GM12878 (cell line): ENCODE data around the gene UNC13B. TPM values are rescaled to one million over a fixed set of nuclear protein-coding genes. Genes with fewer than 3 reads are reported as not detected.

Experiments
- ATAC-seq: fragments of 200-7000 bp; cut with Tn5 transposase; 3 replicates; pipeline ENCODE4 v1.9.1; 2020; ENCODE audit warnings: mild to moderate bottlenecking, moderate library complexity
- BruUV-seq: library from RNA; stranded (reverse); fragments of 400-500 nt; replicated peaks from 2 replicates; lab custom pipeline; 2021; lab: Mats Ljungman, UMichigan
- CTCF ChIA-PET: fragments of 300-600 bp; sonication (Branson Sonifier 250); formaldehyde crosslinking; extraction: SDS; loops from one replicate; lab custom pipeline; 2021; ENCODE audit warnings: inconsistent platforms; lab: Yijun Ruan, JAX
- POLR2A ChIA-PET: fragments of 350-600 bp; formaldehyde crosslinking; extraction: SDS; loops from one replicate; lab custom pipeline; 2021; ENCODE audit warnings: inconsistent platforms; lab: Charles Lee
- RAD21 ChIA-PET: fragments of 300-600 bp; sonication (Branson Sonifier 250); formaldehyde crosslinking; loops from one replicate; lab custom pipeline; 2023; ENCODE audit warnings: antibody characterized with exemption; ENCODE audit not compliant: unreplicated experiment; lab: Charles Lee
- SMC1A ChIA-PET: fragments of 300-600 bp; sonication (Branson Sonifier 250); formaldehyde crosslinking; loops from one replicate; lab custom pipeline; 2023; ENCODE audit not compliant: unreplicated experiment, uncharacterized antibody; lab: Charles Lee
- DNase-seq: peaks from one replicate; pipeline ENCODE4 v3.0.0-alpha.2; 2011; ENCODE audit warnings: low read depth, low spot score
- FAIRE-seq: peaks from 3 replicates; lab custom pipeline; 2011; peaks lifted over from hg19 to GRCh38; lab: Jason Lieb, UNC
- H2AFZ ChIP-seq: 2 replicates; pipeline ENCODE4 v1.6.0; 2011; ENCODE audit warnings: low read depth, low read length, control low read depth; ENCODE audit not compliant: control insufficient read depth
- H3K27ac ChIP-seq: 2 replicates; pipeline ENCODE4 v1.5.1; 2011; ENCODE audit warnings: control low read depth; ENCODE audit not compliant: control insufficient read depth, insufficient read depth
- H3K27me3 ChIP-seq, 2 experiments: replicated peaks in 1 of 2; 2 replicates each; pipeline versions ENCODE4 v1.6.0 to v1.6.1; 2011; ENCODE audit warnings: low read length in 1 of 2; ENCODE audit not compliant: control insufficient read depth in 2 of 2, insufficient read depth in 2 of 2
- H3K36me3 ChIP-seq, 2 experiments: 2 replicates each; pipeline ENCODE4 v1.5.1; 2011; ENCODE audit warnings: low read length in 1 of 2; ENCODE audit not compliant: control insufficient read depth in 2 of 2, insufficient read depth in 2 of 2
- H3K4me1 ChIP-seq: 2 replicates; pipeline ENCODE4 v1.6.1; 2011; ENCODE audit warnings: mild to moderate bottlenecking, low read length, moderate library complexity, mixed read lengths; ENCODE audit not compliant: control insufficient read depth, insufficient read depth
- H3K4me2 ChIP-seq: 2 replicates; pipeline ENCODE4 v1.6.0; 2011; ENCODE audit warnings: control low read depth; ENCODE audit not compliant: control insufficient read depth, insufficient read depth
- H3K4me3 ChIP-seq: fragments of 200-600 bp; sonication (generic); 2 replicates; pipeline ENCODE4 v1.5.1; 2016
- H3K79me2 ChIP-seq: 2 replicates; pipeline ENCODE4 v1.6.0; 2011; ENCODE audit warnings: low read length; ENCODE audit not compliant: control insufficient read depth, insufficient read depth
- H3K9ac ChIP-seq: 2 replicates; pipeline ENCODE4 v1.8.0; 2011; ENCODE audit warnings: low read length, control low read depth, mixed read lengths; ENCODE audit not compliant: control insufficient read depth, insufficient read depth
- H3K9me3 ChIP-seq: replicated peaks from 3 replicates; pipeline ENCODE4 v1.5.1; 2011; ENCODE audit warnings: mild to moderate bottlenecking, low read length; ENCODE audit not compliant: control insufficient read depth, insufficient read depth
- H4K20me1 ChIP-seq: 2 replicates; pipeline ENCODE4 v1.6.0; 2011; ENCODE audit not compliant: control insufficient read depth, insufficient read depth
- ATF7 ChIP-seq: fragments of 450-650 bp; IDR thresholded peaks from 2 replicates; pipeline ENCODE4 v1.6.1; 2016; ENCODE audit warnings: low read depth, mild to moderate bottlenecking
- DPF2 ChIP-seq: fragments of 450-650 bp; IDR thresholded peaks from 2 replicates; pipeline ENCODE4 v1.6.1; 2017; ENCODE audit warnings: mild to moderate bottlenecking
- GATAD2B ChIP-seq: fragments of 450-650 bp; conservative IDR thresholded peaks from 2 replicates; pipeline ENCODE4 v1.6.1; 2017; ENCODE audit warnings: low read depth, mild to moderate bottlenecking, moderate library complexity
- IRF4 ChIP-seq: IDR thresholded peaks from 2 replicates; pipeline ENCODE4 v1.6.1; 2011; ENCODE audit warnings: low read depth, low read length
- MEF2B ChIP-seq: fragments of 450-650 bp; IDR thresholded peaks from 2 replicates; pipeline ENCODE4 v1.6.1; 2018; ENCODE audit warnings: mild to moderate bottlenecking, moderate library complexity; ENCODE audit not compliant: partially characterized antibody, poor library complexity, severe bottlenecking
- MTA3 ChIP-seq: IDR thresholded peaks from 2 replicates; pipeline ENCODE4 v1.6.1; 2012; ENCODE audit warnings: low read length, inconsistent platforms, borderline replicate concordance
- MYC ChIP-seq: IDR thresholded peaks from 2 replicates; pipeline ENCODE4 v1.6.1; 2011; ENCODE audit warnings: mild to moderate bottlenecking, low read length, moderate library complexity, inconsistent platforms; ENCODE audit not compliant: insufficient read depth, insufficient replicate concordance, insufficient read length, severe bottlenecking
- NFXL1 ChIP-seq: fragments of 450-650 bp; IDR thresholded peaks from 2 replicates; pipeline ENCODE4 v1.6.1; 2017; ENCODE audit warnings: antibody characterized with exemption, mild to moderate bottlenecking, borderline replicate concordance
- NR2F1 ChIP-seq: fragments of 450-650 bp; conservative IDR thresholded peaks from 2 replicates; pipeline ENCODE4 v1.6.1; 2017; ENCODE audit warnings: mild to moderate bottlenecking
- NRF1 ChIP-seq: conservative IDR thresholded peaks from 2 replicates; pipeline ENCODE4 v1.6.1; 2011; ENCODE audit warnings: mild to moderate bottlenecking, low read depth, low read length, improper control_type of control experiment
- PAX8 ChIP-seq: fragments of 450-650 bp; IDR thresholded peaks from 2 replicates; pipeline ENCODE4 v1.6.1; 2017; ENCODE audit warnings: mild to moderate bottlenecking, moderate library complexity
- PML ChIP-seq: IDR thresholded peaks from 2 replicates; pipeline ENCODE4 v1.6.1; 2012; ENCODE audit warnings: low read length, inconsistent platforms
- RAD21 ChIP-seq: IDR thresholded peaks from 2 replicates; pipeline ENCODE4 v1.6.1; 2011; ENCODE audit warnings: mild to moderate bottlenecking, low read depth, low read length, moderate library complexity; ENCODE audit not compliant: insufficient read depth
- RELA ChIP-seq: fragments of 450-650 bp; IDR thresholded peaks from 2 replicates; pipeline ENCODE4 v1.8.0; 2014; ENCODE audit warnings: borderline replicate concordance; ENCODE audit not compliant: partially characterized antibody
- SIN3A ChIP-seq: IDR thresholded peaks from 2 replicates; pipeline ENCODE4 v1.6.1; 2012; ENCODE audit warnings: low read depth, low read length, improper control_type of control experiment
- SMAD5 ChIP-seq: IDR thresholded peaks from 2 replicates; pipeline ENCODE4 v1.6.1; 2016; ENCODE audit warnings: antibody characterized with exemption, low read depth
- TCF3 ChIP-seq: IDR thresholded peaks from 2 replicates; pipeline ENCODE4 v1.6.1; 2012; ENCODE audit warnings: low read depth, mild to moderate bottlenecking, low read length, borderline replicate concordance; ENCODE audit not compliant: insufficient read depth
- ZNF274 ChIP-seq: IDR thresholded peaks from one replicate; pipeline ENCODE4 v1.8.0; 2011; ENCODE audit not compliant: insufficient read length, insufficient read depth
- ZNF687 ChIP-seq: fragments of 450-650 bp; IDR thresholded peaks from 2 replicates; pipeline ENCODE4 v1.6.1; 2017; ENCODE audit warnings: mild to moderate bottlenecking, moderate library complexity
- WGBS: methylation state at CpG from one replicate; pipeline ENCODE4 v1.1.6; 2016; ENCODE audit warnings: low lambda C conversion rate; ENCODE audit not compliant: insufficient replicate concordance, insufficient coverage; ENCODE audit errors: missing lambda C conversion rate; 5-methylcytosine and 5-hydroxymethylcytosine counted together
- in situ Hi-C: fragments of 300-500 bp; cut with MboI; formaldehyde crosslinking; loops from 9 replicates; pipeline ENCODE4 v1.14.3; 2018; ENCODE audit warnings: mixed read lengths
- intact Hi-C: fragments of 100-400 bp; cut with micrococcal nuclease; formaldehyde crosslinking; loops from one replicate; pipeline ENCODE4 v1.14.2; 2022; ENCODE audit not compliant: unreplicated experiment
- polyA plus RNA-seq, 11 experiments: library from polyadenylated mRNA; depleted of rRNA in 4 of 11; unstranded in 6 of 11; stranded (reverse) in 5 of 11; fragments of >200 nt; fragmentation: Nextera tagmentation in 4 of 11; fragmentation: Illumina TruSeq in 1 of 11; extraction: Ambion mirVana in 4 of 11; extraction: Trizol in 1 of 11; gene quantifications; 1 replicate in 1 of 11; 2 replicates in 10 of 11; pipeline versions ENCODE4 v1.2.1 to v1.2.3, GENCODE V29; 2011 to 2016; ENCODE audit warnings: inconsistent platforms in 2 of 11, missing spikeins in 2 of 11, low read depth in 1 of 11
- total RNA-seq, 4 experiments: library from RNA; depleted of rRNA in 3 of 4; stranded (reverse); fragments of >200 nt in 3 of 4; fragmentation: Illumina TruSeq in 1 of 4; extraction: Trizol in 1 of 4; gene quantifications; 2 replicates each; pipeline versions ENCODE4 v1.2.1 to v1.2.3, GENCODE V29; 2013 to 2021

The UNC13B gene
- total and polyA plus RNA-seq, 10 of the 15 experiments (the other 5 are each of a cell fraction or from before 2014, with no cell fraction given) = under 0.01 to 0.42 (median 0.06) TPM; not detected in 4

GRCh38 chr9:35426627-35427026 is 264.8 kb downstream of the UNC13B start:
- Histone ChIP-seq H3K36me3 (no peaks in the 10 kb centered on the region), H3K27me3 (no peaks in the 10 kb centered on the region), H2AFZ (no peak overlapping the region), H3K9ac (no peak overlapping the region), H3K4me1 (no peaks in the 10 kb centered on the region), H3K4me2 (no peak overlapping the region)
- in situ Hi-C loops (no loop called here), intact Hi-C loops (no loop called here)
- CTCF ChIA-PET = no interaction called here
- RAD21 ChIA-PET = no interaction called here
- POLR2A ChIA-PET = no interaction called here
- WGBS = 0% methylated on average over 1 of the region's 1 CpG
- no TSS peak for BruUV-seq
- FAIRE-seq (no peak), ATAC-seq (no peak)
- TF ChIP-seq PML (no peak), RELA (no peak), ZNF687 (no peak), ATF7 (no peak), NFXL1 (no peak), GATAD2B (no peak), PAX8 (no peak), MYC (no peak), DPF2 (no peak), ZNF274 (no peak), RAD21 (no peak), SIN3A (no peak), NR2F1 (no peak), TCF3 (no peak), SMAD5 (no peak), MTA3 (no peak), IRF4 (no peak), NRF1 (no peak), MEF2B (no peak)
- TF ChIP-seq, all 136 proteins: peak for 0
- Histone ChIP-seq H3K79me2 (no peaks in the 10 kb centered on the region), H3K4me3 (no peak overlapping the region), H3K9me3 (no peaks in the 10 kb centered on the region), H4K20me1 (no peaks in the 10 kb centered on the region), H3K27ac (no peak overlapping the region)
- SMC1A ChIA-PET = no interaction called here
- no peak for DNase-seq
